ENCODE data around the gene LPAR3.

DNA sequence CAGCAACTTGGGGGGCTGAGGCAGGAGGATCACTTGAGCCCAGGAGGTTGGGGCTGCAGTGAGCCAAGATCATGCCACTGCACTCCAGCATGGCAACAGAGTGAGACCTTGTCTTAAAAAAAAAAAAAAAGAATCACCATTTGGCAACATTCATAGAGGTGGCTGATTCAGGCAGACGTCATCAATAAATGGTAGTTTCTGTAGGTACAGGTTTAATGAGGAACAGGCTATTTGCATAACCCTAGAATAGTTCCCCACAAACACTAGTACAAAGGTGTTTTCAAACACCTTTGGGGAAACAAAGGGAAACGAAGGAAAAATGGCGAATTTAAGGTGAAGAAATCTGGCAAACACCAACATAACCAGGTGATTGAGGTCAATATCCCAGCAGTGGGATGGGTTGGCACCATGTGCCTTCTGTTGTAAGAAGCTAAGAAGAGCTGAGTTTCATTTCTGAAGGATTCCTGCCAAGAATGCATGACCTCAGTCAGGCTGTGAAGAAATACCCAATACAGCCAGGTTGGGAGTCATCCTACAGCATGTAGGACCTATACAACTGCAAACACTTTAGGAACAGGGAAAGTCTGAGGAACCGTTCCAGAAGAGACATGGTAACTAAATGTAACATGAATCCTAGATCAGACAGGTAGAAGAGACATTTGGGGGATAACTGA is 5.6 kb downstream of the LPAR3 start:
- TF ChIP-seq, protein P1, sequence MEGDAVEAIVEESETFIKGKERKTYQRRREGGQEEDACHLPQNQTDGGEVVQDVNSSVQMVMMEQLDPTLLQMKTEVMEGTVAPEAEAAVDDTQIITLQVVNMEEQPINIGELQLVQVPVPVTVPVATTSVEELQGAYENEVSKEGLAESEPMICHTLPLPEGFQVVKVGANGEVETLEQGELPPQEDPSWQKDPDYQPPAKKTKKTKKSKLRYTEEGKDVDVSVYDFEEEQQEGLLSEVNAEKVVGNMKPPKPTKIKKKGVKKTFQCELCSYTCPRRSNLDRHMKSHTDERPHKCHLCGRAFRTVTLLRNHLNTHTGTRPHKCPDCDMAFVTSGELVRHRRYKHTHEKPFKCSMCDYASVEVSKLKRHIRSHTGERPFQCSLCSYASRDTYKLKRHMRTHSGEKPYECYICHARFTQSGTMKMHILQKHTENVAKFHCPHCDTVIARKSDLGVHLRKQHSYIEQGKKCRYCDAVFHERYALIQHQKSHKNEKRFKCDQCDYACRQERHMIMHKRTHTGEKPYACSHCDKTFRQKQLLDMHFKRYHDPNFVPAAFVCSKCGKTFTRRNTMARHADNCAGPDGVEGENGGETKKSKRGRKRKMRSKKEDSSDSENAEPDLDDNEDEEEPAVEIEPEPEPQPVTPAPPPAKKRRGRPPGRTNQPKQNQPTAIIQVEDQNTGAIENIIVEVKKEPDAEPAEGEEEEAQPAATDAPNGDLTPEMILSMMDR (conservative IDR thresholded peaks at IDR 0.05; ENCODE audit: low read depth, low read length) = no peak
- TF ChIP-seq EZH2 (IDR thresholded peaks at IDR 0.05; ENCODE audit: low read length, unreplicated experiment) (no peak), EZH2phosphoT487 (IDR thresholded peaks at IDR 0.05; ENCODE audit: borderline replicate concordance, low read length) (no peak)

Measured in PC-3 (cell line).